GM20000 (cell line): ENCODE results near the gene SYT5.
"Not testable (repeated sequence)": the region's sequence is repeated elsewhere in the genome, so short reads cannot be mapped to it uniquely, and the experiment has no call there.

ENCODE experiments used
- DNase-seq: peaks from one replicate; pipeline ENCODE4 v3.0.0; 2012; ENCODE audit warnings: low spot score
- CTCF ChIP-seq: IDR thresholded peaks from 2 replicates; pipeline ENCODE4 v1.5.1; 2012; ENCODE audit warnings: mild to moderate bottlenecking, control low read depth; ENCODE audit errors: extremely low read depth, missing control alignments

Gene SYT5

GRCh38 chr19:55226788-55227187 is 46.7 kb upstream of the SYT5 start:
- no peak for TF ChIP-seq CTCF
- no peak for DNase-seq

- DNase-seq: no peak
- TF ChIP-seq CTCF: no peak
Observed at GRCh38 chr19:55226273-55226672, 46.2 kb upstream of the SYT5 start.

GRCh38 chr19:55225415-55225958 is 45.4 kb upstream of the SYT5 start:
- TF ChIP-seq CTCF: no peak
- no peak for DNase-seq

DNA sequence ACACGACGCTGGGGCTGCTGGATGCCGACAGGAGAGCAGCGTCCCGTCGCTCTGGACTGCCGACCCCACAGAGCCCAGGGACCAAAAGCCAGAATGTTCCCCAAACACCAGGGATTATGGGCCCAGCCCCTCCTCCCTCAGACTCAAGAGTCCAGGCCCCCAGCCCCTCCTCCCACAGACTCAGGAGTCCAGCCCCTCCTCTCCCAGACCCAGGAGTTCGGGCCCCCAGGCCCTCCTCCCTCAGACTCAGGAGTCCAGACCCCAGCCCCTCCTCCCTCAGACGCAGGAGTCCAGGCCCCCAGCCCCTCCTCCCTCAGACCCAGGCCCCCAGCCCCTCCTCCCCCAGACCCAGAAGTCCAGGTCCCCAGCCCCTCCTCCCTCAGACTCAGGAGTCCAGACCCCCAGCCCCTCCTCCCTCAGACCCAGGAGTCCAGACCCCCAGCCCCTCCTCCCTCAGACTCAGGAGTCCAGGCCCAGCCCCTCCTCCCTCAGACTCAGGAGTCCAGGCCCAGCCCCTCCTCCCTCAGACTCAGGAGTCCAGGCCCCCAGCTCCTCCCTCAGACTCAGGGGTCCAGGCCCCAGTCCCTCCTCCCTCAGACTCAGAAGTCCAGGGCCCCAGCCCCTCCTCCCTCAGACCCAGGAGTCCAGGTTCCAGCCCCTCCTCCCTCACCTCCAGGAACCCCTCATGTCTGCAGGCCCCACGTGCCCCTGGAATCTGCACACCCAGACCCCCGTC is 44.8 kb upstream of the SYT5 start:
- not testable (repeated sequence) for DNase-seq

DNA sequence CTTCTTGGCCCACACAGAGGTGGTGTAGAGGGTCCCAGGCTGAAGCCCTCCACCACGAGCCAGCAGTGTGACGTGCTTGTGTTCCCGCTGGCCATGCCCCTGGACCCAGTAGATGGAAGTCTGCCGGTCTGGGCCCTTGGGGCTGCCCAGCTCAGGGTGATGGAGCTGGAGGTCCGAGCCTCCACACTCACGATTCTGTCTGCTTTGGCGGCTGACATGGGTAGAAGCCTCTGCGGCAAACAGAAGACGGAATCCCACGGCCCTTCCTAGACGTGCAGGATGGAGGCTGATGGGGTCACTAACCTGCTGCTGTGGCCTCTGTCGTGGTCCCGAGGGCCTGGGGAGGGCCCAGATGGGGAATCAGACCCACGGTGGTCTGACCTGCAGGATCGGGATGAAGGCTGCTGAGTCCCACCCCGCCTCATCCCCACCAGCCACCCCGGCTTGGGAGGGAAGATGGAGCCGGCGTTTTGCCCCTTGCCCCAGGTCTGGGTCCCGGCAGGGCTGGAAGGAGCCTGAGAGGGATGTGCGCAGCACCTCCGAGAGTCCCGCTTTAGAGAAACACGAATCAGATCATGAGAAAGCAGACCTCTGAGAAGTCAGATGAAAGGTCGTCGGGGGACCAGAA is 44.1 kb upstream of the SYT5 start:
- TF ChIP-seq CTCF: no peak
- peak; percentile 19 for DNase-seq

- no peak for TF ChIP-seq CTCF
- DNase-seq: peak; percentile 14
Observed at GRCh38 chr19:55223291-55224037, 43.4 kb upstream of the SYT5 start.

DNA sequence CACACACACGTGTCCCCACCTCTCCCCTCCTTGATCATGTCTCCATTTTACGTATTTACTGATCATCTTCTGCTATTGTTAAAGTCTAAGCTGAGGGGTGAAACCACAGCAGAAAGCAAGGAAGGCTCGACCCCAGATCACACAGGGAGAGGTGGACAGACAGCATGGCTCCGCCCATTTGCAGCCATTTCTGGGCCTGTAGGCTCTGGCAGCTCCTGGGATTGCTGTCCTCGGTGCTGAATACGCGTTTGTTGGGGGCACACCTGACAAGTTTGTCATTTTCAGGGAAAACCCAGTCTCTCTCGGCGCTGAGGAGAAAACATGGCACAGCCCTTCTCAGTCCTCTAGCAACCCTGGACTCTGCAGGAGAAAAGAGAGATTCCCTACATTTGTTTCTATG is 40.4 kb upstream of the SYT5 start:
- DNase-seq: no peak
- no peak for TF ChIP-seq CTCF
